ENCODE results near the gene HBG2. TPM values are rescaled to one million over a fixed set of nuclear protein-coding genes. Genes with fewer than 3 reads are reported as not detected.

The HBG2 gene
- total and polyA plus RNA-seq, 9 of the 15 experiments (the other 6 are each of a cell fraction or from before 2014, with no cell fraction given): 1,626 to 58,619 (median 10,515) TPM

- TF ChIP-seq STAT6 (CRISPR knock-in tag; IDR thresholded peaks at IDR 0.05) (no peak), ERF (CRISPR knock-in tag; IDR thresholded peaks at IDR 0.05) (no peak), MYC (IDR thresholded peaks at IDR 0.05; ENCODE audit: low read depth, low read length) (no peak), MYC (CRISPR knock-in tag; IDR thresholded peaks at IDR 0.05; ENCODE audit: borderline replicate concordance, low read depth) (no peak), BRCA1 (IDR thresholded peaks at IDR 0.05) (no peak), BRCA1 (CRISPR knock-in tag; IDR thresholded peaks at IDR 0.05) (no peak), ZBTB7A (IDR thresholded peaks at IDR 0.05; ENCODE audit: borderline replicate concordance, control insufficient read depth, low read depth, low read length) (no peak), RB1 (IDR thresholded peaks at IDR 0.05; ENCODE audit: low read depth) (no peak), MEF2D (tag; conservative IDR thresholded peaks at IDR 0.05; ENCODE audit: low read depth) (no peak), ZNF280A (IDR thresholded peaks at IDR 0.05; ENCODE audit: low read depth, partially characterized antibody) (no peak), ZKSCAN1 (IDR thresholded peaks at IDR 0.05; ENCODE audit: low read depth, low read length) (no peak), MTA1 (IDR thresholded peaks at IDR 0.05; ENCODE audit: borderline replicate concordance) (no peak), RCOR1 (IDR thresholded peaks at IDR 0.05; ENCODE audit: borderline replicate concordance in 1 of 2, low read depth in 2 of 2, low read length in 2 of 2) (peak in 1 of 2 experiments; percentile 90; a peak in 2 of 4 replicates), ZNF764 (CRISPR knock-in tag; IDR thresholded peaks at IDR 0.05; ENCODE audit: low read depth) (no peak), FUS (optimal IDR thresholded peaks at IDR 0.05; ENCODE audit: low read depth, low read length) (no peak), CC2D1A (IDR thresholded peaks at IDR 0.05) (no peak), NEUROD1 (IDR thresholded peaks at IDR 0.05; ENCODE audit: borderline replicate concordance, low read depth, low read length, partially characterized antibody) (no peak), RUNX1 (IDR thresholded peaks at IDR 0.05; ENCODE audit: low read depth) (no peak)
- TF ChIP-seq, protein P1, sequence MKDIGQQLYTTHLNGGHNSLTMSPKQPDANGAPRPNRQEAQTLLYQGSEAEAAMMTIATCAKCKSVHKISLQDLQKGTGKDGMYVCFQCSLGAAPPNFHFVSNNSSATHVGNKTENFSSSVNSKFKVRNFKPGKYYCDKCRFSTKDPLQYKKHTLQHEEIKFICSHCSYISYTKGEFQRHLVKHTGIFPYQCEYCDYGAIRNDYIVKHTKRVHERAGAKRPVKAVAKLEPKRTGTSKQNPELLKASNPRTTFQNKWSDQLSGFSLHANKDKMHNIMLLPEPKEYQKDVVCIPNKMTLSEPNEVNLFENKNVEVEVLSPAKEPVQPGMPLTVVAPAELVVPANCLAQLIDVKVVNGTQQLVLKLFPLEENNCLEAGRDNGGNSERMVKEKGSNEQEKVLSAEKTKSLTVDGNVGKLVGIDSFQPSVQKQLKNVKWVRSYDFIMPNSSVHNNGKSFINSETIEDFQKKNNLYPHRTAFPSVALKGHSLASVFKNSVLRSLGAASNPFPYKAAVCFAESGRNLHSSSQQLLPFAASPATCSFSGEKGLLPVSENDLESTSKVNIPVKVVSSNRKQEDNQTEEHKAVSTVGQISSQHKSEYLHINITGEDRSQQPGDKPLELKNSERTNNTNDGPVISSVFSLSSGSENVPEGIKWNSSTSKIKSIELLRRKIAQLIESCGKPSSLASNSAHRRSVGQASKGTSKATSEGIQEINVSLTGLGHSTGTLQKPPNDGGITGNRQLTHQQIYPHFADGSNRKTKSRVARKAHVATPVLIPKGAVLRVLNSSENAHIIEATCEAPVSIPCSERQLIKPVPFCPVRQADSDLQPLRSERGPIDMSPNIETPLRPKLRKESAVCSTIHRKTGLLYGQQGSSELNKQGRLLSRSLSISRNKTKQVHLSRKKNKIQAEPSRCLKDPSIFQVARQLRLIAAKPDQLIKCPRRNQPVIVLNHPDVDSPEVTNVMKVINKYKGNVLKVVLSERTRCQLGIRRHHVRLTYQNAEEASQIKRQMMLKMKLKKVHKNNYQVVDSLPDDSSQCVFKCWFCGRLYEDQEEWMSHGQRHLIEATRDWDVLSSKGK (CRISPR knock-in tag; IDR thresholded peaks at IDR 0.05): no peak
- TF ChIP-seq, protein P2, sequence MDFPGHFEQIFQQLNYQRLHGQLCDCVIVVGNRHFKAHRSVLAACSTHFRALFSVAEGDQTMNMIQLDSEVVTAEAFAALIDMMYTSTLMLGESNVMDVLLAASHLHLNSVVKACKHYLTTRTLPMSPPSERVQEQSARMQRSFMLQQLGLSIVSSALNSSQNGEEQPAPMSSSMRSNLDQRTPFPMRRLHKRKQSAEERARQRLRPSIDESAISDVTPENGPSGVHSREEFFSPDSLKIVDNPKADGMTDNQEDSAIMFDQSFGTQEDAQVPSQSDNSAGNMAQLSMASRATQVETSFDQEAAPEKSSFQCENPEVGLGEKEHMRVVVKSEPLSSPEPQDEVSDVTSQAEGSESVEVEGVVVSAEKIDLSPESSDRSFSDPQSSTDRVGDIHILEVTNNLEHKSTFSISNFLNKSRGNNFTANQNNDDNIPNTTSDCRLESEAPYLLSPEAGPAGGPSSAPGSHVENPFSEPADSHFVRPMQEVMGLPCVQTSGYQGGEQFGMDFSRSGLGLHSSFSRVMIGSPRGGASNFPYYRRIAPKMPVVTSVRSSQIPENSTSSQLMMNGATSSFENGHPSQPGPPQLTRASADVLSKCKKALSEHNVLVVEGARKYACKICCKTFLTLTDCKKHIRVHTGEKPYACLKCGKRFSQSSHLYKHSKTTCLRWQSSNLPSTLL (IDR thresholded peaks at IDR 0.05): no peak
Observed at GRCh38 chr11:5267033-5267563, 12.5 kb upstream of the HBG2 start (continued).
